Fibroblast of the conjunctiva (primary cell): Measurements from ENCODE around the gene THOP1.

ENCODE experiments used
- DNase-seq: peaks from one replicate; pipeline ENCODE4 v3.0.0-alpha.2; 2010; ENCODE audit warnings: low read depth

The THOP1 gene

DNA sequence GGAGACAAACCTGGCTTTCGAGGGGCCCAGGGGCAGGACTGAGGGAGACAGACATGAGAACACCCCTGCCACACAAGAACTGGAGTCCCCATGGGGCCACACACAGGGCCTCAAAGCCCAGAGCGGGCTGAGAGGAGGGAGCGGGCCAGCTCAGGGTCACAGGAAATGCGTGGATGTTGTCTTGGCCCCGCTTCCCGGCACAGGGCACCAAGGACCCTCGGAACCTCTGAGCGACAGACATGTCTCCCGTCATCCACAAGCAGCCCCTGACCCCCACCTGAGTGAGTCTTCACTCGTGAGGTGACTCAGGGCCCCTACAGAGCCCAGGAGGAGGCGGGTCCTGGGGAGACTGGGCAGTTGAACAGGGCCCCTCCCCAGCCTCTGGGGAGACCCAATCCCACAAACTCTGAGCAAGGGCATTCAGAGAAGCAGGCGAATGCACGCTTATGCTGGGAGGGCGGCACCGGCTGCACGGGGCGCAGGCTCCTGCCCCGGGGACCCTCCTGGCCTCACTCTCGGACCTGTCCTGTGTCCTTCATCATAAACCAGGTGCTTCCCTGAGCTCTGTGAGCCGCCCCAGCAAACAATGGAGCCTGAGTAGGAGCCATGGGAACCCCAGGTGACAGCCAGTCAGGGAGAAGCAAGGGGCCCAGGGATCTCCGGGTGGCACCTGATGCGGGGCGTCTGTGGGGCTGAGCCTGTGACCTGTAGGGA is 22.4 kb upstream of the THOP1 start:
- no peak for DNase-seq

DNA sequence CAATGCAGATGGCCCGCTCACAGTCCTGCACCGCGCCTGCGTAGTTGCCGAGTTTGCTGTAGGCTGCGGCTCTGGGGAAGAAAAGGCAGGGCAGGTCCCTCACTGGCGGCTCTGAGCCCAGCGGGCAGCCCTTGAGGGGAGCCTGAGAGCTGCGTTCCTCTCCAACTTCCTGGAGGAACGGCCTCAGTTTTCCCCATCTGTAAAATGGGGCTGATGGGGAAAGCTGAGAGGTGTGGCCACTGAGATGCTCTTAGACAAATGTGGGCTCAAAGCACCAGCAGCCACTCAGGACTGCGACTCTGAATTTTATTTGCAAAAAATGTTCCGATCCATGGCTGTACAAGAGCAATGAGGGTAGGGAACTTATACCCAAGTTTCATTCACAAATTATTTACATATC is 21.6 kb upstream of the THOP1 start:
- no peak for DNase-seq

DNA sequence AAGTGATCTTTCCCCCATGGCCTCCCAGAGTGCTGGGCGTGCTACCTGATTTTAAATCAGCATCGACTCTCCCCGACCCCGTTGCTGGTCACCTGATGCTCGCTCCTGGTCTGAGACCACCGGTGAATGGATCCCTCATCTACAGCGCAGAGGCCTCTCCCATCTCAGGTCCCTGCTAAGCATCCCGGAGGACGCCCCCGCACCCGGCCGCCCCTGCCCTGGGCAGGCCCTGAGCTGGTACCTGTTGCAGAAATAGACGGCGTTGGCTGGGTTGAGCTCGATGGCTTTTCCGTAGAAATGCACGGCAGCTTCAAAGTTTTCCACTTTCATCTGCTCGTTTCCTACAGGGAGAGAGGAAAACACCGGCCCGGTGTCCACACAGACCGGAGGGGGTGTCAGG is 20.4 kb upstream of the THOP1 start:
- no peak for DNase-seq

DNA sequence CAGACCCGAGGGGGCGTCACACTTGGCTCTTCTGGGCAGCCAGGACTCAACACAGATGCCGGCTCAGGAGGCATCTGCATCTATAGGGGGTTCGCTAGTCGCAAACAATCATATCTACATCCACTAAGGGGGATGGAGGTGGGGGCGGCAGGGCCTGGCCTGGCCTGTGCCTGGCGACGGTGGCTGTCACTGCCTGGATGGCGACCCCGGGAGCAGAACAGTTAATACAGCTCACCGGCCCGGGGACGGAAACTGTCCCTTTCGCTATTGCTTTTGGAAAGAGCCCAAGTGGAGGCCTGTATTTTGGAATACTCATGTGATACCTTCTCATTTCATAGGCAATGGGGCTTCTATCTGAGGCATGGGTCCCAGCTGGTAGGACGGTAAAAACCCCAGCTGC is 19.9 kb upstream of the THOP1 start:
- no peak for DNase-seq

DNA sequence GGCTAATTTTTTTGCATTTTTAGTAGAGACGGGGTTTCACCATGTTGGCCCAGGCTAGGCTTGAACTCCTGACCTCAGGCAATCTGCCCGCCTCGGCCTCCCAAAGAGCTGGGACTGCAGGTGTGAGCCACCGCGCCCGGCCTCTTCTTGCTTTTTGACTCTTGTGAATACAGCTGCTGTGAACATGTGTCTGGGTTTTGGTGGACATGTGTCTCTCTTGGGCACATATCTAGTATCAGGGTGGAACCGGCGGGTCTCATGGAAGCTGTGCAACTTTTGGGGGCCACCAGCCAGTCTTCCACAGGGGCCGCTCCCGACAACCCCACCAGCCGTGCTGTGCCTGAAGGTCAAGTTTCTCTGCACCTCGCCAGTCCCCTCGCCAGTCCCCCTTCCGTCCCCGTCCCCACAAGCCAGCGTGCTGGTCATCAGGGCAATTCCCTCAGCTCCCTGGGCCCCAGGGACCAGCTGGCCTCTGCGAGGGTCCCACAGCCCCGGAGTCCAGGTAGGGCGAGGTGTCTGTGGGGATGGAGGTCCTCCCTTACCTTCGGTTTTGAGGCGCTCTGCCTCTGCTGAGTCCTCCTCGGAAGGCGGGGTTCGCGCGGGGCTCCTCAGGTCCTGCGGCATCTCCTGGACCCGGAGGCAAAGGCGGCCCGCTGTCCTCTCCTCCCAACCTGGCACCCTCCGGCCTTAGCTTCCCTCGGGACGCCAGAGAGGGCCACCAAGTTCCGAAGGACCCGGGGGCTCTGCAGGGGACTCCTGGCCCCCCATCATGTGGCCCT is 18.5 kb upstream of the THOP1 start:
- DNase-seq: no peak

DNA sequence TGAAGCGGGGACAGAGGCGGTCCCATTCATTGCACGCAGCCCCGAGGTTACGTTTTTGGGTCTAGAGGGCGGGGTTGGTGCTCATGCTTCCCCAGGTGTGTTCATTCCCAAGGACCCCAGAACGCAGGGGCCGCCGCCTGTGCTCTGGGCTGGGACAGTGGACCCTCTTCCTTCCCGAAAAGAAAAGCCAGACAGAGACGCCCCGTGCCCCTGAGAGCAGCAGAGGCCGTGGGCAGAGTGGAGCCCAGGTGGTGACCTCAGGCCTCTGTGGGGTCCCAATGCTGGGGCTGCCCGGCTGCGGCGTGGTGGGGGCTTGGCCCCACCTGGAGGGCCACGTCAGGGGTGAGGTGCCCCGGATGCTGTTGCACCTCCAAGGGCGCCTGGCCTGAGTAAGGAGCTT is 17.6 kb upstream of the THOP1 start:
- no peak for DNase-seq

DNA sequence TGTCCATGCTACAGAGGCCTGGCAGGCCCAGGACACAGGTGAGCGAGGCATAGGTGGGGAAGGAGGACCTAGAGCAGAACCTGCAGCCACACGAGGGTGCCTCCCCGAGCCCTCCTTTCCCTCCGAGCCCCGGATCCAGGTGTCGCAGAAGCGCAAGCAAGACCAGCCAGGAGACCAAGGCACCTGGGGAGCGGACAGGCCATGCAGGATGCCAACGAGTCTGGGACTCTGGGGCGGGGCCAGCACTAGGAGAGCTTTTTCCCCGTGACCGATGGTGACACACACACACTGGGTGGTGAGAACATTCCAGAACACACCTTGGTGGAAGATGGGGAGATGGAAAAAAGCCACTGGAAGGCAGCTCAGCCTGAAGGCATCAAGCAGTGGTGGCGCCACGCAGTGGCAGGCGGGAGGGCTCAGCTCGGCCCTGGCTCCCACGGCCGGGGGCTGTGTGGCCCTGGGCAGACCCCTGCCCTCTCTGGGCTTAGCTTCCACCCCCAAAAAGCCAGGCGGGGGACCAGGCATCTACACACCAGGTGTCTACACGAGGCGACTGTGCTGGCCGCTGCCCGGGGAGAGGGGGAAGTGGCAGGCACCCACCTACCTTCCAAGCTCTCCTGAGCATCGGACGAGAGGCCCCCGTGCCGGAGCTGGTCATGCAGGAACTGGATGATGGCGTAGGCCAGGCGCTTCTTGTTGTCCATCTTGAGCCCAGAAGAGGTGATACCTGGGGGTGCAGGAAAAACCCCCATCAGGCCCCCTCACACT is 16.8 kb upstream of the THOP1 start:
- no peak for DNase-seq

DNA sequence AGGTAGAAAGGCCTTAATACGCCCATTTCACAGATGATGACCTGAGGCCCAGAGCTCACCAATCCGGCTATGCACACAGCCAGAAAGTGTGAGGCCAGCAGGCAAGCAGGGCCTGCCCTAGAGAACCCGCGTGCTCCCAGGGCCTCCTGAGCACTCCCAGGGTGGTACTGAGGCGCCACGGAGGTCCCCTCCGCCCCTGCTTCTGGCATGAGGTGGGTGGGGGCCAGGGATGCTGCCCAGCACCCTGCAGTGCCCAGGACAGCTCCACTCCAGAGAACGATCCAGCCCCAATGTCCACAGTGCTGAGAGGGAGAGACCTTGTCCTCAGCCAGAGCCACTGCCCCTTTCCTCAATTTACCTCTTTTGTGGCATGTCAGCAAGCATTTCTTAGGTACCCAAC is 16.1 kb upstream of the THOP1 start:
- DNase-seq: no peak

DNA sequence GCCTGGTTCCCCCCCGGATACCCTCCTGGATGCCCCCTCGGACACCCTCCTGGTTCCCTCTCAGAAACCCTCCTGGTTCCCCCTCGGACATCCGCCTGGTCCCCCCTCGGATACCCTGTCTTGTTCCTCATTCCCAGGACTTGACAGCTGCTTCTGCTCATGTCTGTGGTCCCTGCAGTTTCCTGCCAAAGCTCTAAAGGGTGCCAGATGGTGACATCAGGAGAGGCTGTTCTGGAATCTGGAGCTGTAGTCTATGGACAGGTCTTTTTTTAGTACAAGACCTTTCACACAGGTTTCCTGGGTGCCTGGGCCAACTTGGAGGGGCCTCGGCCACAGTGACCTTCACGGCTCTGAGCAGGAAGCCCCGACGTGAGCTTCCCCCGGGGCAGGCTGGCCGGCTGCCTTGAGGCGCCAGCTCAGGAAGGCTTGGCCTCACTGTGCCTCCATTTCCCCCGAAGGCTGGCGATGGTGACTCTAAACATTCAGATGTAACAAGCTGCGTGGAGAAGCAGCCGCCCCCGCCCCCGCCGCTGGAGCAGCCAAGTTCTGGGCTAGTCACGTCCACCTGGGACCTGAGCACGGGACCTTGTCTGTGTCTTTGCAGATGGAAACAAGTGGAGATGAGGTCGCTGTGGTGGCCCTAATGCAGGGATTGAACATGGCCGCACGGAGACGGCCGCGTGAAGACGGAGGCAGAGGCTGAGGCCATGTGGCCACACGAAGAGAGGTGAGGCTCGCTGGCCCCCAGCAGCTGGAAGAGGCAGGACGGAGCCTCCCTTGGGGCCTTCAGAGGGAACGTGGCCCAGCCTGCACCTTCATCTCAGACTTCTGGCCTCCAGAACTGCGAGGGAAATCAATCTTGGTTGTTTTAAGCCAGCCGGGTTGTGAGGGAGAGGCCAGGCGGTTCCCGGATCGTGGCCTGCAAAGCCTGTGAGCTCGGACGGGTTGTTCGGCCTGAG is 15.0 kb upstream of the THOP1 start:
- peak; percentile 13 for DNase-seq

DNA sequence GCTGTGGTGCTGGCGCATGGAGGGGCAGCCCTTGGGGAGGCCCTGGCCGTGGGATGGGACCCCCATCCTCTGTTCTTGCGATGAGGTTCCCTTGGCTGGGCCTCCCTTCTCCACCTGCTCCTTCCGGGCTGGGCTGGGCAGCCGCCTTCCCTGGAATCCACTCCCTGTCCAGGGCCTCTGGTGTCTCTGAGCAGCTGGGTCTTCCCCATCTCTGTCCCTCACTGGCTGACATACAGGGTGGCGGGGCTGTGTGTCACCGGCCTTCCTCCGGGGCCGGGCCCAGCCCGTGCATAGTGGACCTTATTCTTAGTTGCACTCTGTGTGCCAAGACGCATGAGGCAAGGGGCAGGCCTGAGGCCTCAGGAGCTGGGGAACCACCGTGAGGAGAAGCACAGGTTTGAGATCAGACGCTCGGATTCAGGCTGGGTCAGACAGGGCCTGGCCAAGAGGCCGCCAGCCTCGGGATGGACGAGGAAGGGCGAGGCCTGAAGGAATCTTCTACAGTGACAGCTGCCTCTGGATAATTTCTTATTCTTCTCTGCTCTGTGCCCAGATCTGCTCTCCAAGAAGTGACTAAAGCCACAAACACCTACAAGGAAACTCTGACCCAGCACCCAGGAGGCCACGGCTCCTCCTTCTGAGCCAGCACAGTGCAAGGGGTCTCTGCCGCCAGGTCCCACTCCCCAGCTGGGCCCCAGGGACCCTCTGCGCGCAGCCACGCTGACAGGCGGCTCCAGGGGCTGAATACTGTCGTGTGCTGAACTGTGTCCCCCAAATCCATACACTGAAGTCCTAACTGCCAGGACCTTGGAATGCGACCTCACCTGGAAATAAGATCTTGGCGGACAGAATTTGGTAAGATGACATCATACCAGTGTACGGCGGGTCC is 13.3 kb upstream of the THOP1 start:
- no peak for DNase-seq

DNA sequence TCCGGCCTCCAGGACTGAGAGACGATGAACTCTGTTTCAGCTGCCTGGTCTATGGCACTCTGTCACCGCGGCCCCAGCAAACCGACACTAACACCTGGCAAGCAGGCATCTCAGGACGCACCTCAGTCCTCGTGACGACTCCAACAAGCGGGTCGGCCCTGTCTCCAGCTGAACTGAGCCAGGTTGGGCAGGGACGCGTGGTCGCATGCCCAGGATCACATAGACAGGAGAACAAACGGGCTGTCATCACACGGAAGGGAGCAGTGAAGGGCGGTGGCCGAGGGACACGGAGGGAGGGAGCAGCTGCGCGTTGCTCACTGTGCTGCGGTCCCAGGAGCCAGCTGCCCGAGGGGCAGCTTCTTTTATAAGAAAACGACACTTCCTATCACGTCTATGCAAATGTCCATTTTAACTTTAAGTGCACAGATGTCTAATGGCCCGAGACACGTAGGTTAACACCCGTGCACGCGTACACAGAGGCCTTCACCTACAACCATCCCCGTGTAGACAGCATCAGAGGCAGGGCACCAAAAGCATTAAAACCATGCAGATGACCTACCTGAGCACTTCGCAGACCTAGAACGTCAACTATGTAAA is 11.1 kb upstream of the THOP1 start:
- DNase-seq: no peak

DNA sequence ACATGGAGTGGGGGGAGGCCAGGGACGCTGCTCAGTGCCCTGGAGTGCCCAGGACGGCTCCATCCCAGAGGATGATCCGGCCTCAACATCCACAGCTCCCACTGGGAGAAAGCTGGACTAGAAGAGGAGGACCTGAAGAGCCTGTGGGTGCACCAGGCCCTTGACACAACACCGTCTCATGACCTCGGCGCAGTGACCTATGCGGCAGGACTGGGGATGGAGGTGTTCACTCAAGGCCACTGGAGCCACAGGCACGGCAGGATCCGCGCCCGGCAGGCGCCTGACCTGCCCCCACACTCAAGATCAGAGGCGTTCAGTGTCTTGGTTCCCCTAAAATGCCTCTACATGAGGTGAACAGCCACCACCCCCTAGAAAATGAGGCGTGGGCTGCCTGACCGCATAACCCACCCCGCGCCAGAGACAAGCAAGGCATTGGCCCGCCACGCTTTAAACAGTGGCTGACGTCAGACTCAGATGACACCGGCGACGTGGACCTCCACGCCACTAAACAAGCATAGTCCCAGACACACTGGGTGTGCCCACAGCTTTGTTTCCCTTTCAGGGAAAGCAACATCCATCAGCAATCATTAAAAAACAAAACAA is 10.2 kb upstream of the THOP1 start:
- DNase-seq: no peak

DNA sequence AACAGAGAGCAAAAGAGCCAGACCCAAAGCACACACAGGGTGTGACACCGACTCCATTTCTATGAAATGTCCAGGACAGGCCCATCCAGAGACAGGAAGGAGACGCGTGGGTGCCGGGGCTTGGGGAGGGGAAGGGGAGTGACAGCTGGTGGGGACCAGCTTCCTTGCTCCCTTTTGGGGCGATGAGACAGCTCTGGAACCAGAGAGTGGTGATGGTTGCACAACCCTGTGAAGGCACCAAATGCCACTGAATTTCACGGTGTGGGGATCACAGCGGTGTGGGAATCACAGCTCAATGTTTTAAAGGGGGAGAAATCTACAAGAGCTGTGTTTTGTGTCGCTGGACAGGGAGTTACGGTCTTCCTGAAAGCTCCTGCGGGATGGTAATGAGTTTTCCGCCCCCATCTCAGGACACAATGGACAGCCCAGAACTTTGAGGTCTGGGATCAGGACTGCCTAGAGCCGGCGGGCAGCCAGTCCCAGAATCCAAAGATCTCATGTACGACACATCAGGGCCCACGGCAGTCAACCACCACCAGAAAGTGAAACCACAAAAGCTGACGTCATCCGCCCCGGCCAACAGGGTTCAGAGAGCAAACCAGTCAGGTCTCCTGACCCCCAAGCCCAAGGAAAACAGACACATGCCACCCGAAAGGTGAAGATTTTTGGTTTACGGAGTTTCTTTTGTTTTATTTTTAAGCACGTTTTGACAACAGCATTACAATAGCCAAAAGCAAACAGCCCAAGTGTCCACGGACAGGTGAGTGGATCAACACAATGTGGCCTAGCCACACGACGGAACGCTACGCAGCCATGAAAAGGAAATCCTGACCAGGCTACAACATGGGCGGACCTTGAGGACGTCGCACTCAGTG is 9.5 kb upstream of the THOP1 start:
- no peak for DNase-seq

DNA sequence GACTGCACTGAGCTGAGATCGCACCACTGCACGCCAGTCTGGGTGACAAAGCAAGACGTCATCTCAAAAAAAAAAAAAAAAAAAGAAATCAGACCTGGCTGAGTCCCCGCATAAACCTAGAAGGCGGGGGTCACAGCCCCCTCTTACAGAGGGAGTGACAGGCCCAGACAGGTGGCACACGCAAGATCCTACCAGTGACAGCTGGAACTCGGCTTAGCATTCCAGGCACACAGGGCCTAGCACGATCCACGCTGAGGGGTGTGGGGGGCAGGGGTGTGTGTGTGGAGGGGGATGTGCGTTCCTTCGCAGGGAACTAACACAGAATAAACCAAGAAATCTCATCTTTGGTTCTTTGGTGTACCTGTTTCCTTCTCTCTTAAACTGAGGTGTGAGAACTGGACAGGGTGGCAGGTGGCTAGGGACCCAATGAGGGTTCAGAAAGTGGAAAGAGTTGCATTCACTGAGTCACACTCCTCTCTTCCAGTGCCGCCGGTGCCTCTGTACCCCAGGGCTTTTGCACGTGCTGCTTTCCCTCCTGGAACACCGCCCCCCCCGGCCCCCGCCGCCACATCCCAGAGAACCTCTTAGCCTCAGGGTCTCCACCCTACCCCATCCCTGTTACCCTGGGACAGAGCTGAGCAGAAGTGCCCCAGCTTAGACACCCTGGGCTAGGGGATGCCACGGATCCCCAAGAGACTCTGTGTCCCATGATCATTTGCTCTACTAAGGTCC is 7.2 kb upstream of the THOP1 start:
- DNase-seq: no peak

DNA sequence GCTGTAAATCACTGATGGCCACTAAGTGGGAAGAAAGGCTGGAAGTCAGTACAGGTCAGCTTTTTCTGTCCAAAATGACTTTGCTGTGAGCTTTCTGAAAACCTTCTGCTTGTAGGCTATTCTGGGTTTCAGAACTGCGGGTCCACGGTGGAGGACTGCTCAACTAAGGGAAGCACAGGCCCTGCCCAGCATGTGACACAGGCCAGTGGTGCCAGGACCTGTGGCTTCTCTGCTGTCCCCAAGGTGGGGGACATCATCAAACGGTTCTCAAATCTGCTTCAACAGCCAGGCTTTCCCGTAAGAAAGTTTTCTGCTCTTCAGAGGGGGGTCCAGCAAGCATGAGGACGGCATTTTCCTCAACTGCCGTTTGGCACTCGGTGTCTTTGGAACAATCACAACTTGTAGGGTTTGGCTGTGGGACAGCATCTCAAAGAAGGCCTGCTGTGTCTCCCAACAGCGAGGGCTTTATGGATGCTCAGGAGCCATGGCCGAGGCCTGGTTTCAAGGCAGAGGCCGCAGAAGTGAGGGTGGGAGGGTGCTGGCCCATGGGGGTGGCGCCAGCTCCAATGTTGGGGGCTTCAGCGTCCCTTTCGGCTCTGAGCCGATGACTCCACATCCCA is 6.1 kb upstream of the THOP1 start:
- no peak for DNase-seq

DNA sequence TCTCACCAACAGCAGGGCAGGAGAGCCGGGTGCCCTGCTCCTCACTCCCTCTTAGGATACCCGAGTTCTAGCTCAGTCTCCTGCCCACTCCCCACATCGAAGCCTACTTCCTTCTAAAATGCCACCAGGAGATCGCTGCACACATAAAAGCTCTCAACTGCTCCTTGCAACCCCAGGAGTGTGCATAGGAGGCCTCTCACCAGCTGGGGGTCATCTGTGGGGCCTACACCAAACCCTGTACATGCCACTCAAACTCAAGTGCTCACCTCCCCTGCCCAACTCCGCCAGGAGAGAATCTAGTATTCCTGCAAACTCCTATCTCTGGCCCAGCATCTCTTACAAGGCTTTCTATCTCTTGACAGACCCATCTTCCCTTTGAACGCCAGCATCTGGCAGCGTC is 5.0 kb upstream of the THOP1 start:
- no peak for DNase-seq

DNA sequence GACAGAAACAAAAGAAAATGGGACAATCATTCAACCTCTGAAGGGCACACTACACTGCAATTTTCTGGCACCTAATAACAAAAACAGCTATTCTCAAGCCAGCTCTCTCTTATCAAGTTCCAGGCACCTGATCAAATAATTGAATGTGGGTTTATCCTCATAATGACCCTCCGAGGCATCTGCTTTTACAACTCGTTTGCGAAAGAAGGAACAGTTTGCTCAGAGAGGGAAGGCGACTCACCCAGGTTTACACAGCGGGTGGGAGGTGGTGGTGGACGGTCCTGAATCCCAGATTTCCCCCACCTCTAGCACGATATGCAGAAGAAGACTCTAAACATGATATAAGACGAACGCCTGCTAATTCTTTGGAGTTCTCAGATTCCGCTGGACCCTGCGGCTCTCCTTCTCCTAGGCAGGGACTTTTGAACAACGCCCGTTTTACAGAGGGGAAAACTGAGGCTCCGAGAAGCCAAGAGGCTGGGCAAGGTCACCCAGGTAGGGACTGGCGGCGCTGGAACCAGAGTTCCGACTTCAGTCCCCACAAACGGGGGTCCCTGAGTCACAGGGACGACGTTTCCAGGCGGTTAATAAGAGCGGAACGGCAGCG is 2.9 kb upstream of the THOP1 start:
- DNase-seq: no peak
